Retinal pigment epithelial cell (primary cell): ENCODE results near the gene MCIDAS.

Experiments
- DNase-seq: peaks from one replicate; pipeline ENCODE4 v3.0.0-alpha.2; 2010; ENCODE audit warnings: low read depth
- H3K4me3 ChIP-seq: 2 replicates; pipeline ENCODE4 v1.5.1; 2011; ENCODE audit warnings: mild to moderate bottlenecking, low read length, control low read depth, moderate library complexity
- TF ChIP-seq, protein P1 (sequence below): conservative IDR thresholded peaks from 2 replicates; pipeline ENCODE4 v1.5.1; 2011; ENCODE audit warnings: low read depth, low read length, control low read depth, inconsistent platforms

MCIDAS gene

DNA sequence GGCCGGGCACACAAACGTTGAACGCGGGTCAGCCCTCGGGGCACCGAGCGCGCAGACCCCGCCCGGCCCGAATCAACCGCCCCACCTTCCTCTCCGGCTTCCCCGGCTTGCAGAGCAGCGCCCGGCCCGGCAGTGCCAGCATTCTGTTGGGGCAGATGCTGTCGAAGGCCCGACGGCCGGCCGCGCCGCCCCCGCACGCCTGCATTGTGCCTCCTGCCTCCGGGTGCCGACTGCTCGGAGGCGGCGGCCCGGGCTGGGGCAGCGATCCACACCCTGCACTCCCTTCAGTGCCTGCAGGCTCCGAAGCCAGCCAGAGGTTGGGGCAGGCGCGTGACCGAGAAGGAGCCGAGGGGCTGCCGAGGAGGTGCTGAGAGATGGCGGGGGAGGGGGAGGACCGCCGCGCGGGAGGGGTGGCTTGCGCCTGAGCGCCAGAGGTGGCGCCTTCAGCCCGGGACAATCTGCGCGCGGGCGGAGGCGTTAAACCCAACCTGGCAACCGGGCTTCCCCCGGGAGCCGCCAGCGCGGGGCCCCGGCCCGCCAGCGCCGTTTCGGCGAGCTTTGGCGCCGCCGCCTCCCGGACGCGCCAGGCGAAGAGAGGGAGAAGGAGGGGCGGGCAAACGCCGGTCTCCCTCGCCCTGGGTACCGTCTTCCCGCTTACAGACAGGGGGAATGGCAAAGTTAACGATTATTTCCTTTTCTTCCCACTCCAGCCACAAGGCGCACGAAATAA lies at the start of gene MCIDAS:
Gene MCIDAS, minus strand, starts transcription at position 382 of the 730 bp plus-strand sequence. Its CDS starts 177 bp downstream, at position 205.
- TF ChIP-seq, protein P1, sequence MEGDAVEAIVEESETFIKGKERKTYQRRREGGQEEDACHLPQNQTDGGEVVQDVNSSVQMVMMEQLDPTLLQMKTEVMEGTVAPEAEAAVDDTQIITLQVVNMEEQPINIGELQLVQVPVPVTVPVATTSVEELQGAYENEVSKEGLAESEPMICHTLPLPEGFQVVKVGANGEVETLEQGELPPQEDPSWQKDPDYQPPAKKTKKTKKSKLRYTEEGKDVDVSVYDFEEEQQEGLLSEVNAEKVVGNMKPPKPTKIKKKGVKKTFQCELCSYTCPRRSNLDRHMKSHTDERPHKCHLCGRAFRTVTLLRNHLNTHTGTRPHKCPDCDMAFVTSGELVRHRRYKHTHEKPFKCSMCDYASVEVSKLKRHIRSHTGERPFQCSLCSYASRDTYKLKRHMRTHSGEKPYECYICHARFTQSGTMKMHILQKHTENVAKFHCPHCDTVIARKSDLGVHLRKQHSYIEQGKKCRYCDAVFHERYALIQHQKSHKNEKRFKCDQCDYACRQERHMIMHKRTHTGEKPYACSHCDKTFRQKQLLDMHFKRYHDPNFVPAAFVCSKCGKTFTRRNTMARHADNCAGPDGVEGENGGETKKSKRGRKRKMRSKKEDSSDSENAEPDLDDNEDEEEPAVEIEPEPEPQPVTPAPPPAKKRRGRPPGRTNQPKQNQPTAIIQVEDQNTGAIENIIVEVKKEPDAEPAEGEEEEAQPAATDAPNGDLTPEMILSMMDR, result peak; percentile 28
- H3K4me3 ChIP-seq, result peak within 1 kb of the TSS; percentile 52
- DNase-seq, result no peak

GRCh38 chr5:55276771-55277170 lies 49.7 kb upstream of the MCIDAS start:
- DNase-seq, result peak; percentile 94
- TF ChIP-seq, protein P1, result no peak
- H3K4me3 ChIP-seq, result no peak overlapping the region

- DNase-seq, result no peak
- TF ChIP-seq, protein P1, result no peak
- no peak overlapping the region for H3K4me3 ChIP-seq
Observed at GRCh38 chr5:55258339-55258738, 31.2 kb upstream of the MCIDAS start.

- no peak overlapping the region for H3K4me3 ChIP-seq
- TF ChIP-seq, protein P1, result no peak
- no peak for DNase-seq
Observed at GRCh38 chr5:55254802-55255201, 27.7 kb upstream of the MCIDAS start.

- TF ChIP-seq, protein P1, result no peak
- DNase-seq, result no peak
- H3K4me3 ChIP-seq, result no peak overlapping the region
Observed at GRCh38 chr5:55250064-55250463, 22.9 kb upstream of the MCIDAS start.

DNA sequence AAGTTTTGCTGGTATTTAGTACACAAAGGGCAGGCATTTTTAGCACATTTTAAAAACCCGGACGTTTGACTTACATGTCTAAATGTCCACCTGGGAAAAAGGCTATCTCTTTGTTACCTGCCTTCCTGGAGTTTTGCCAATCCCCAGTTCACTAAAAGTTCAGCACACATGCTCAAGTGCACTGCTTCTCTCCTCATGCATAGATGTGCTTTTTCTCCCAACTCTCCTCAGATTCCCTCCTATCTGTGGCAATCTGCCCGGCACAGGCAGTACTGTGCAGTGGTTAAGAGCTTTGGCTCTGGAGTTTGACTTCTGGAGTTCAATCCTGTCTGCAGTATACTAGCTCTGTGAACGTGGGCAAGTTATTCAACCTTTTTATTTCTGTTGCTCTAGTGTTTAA lies 14.6 kb upstream of the MCIDAS start:
- H3K4me3 ChIP-seq, result no peak overlapping the region

More for the DNA sequence above, 14.6 kb upstream of the MCIDAS start:
- no peak for DNase-seq
- TF ChIP-seq, protein P1, result no peak
